ENCODE results near the gene SPACA5.

Gene SPACA5

GRCh38 chrX:48058621-48059295 is 52.0 kb downstream of the SPACA5 start:
- H3K27ac ChIP-seq = no peak overlapping the region
- H3K4me3 ChIP-seq (ENCODE audit: low read depth in 1 of 2, low read length in 1 of 2) = no peak overlapping the region
- TF ChIP-seq, protein P1, sequence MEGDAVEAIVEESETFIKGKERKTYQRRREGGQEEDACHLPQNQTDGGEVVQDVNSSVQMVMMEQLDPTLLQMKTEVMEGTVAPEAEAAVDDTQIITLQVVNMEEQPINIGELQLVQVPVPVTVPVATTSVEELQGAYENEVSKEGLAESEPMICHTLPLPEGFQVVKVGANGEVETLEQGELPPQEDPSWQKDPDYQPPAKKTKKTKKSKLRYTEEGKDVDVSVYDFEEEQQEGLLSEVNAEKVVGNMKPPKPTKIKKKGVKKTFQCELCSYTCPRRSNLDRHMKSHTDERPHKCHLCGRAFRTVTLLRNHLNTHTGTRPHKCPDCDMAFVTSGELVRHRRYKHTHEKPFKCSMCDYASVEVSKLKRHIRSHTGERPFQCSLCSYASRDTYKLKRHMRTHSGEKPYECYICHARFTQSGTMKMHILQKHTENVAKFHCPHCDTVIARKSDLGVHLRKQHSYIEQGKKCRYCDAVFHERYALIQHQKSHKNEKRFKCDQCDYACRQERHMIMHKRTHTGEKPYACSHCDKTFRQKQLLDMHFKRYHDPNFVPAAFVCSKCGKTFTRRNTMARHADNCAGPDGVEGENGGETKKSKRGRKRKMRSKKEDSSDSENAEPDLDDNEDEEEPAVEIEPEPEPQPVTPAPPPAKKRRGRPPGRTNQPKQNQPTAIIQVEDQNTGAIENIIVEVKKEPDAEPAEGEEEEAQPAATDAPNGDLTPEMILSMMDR (IDR thresholded peaks at IDR 0.05) = no peak
- H3K36me3 ChIP-seq = peaks cover 33% of the 10 kb centered on the region
- H3K27me3 ChIP-seq = no peaks in the 10 kb centered on the region
- H3K4me1 ChIP-seq (ENCODE audit: control insufficient read depth in 1 of 2, insufficient read depth in 1 of 2, low read depth in 1 of 2, low read length in 1 of 2) = no peaks in the 10 kb centered on the region
- H3K9me3 ChIP-seq = no peaks in the 10 kb centered on the region

GRCh38 chrX:48059296-48059639 is 52.5 kb downstream of the SPACA5 start:
- Histone ChIP-seq H3K27ac (no peak overlapping the region), H3K27me3 (no peaks in the 10 kb centered on the region), H3K36me3 (peaks cover 33% of the 10 kb centered on the region), H3K9me3 (no peaks in the 10 kb centered on the region), H3K4me1 (ENCODE audit: control insufficient read depth in 1 of 2, insufficient read depth in 1 of 2, low read depth in 1 of 2, low read length in 1 of 2) (no peaks in the 10 kb centered on the region), H3K4me3 (ENCODE audit: low read depth in 1 of 2, low read length in 1 of 2) (no peak overlapping the region)
- TF ChIP-seq, protein P1 (IDR thresholded peaks at IDR 0.05) = no peak

Measured in neutrophil (primary cell).